ENCODE results near the gene ARHGAP6. TPM values are rescaled to one million over a fixed set of nuclear protein-coding genes. Genes with fewer than 3 reads are reported as not detected.
"Not testable (repeated sequence)": the region's sequence is repeated elsewhere in the genome, so short reads cannot be mapped to it uniquely, and the experiment has no call there.

Gene ARHGAP6
- total RNA-seq, 6 experiments from 2014 or later = 0.38 to 1.2 (median 0.78) TPM

- WGBS (ENCODE audit: insufficient coverage, low coverage, low lambda C conversion rate, missing lambda C conversion rate) = 75% methylated on average over 3 of the region's 3 CpGs
- Histone ChIP-seq H3K27ac (no peak overlapping the region), H3K4me3 (no peak overlapping the region), H3K27me3 (no peaks in the 10 kb centered on the region), H3K4me1 (no peaks in the 10 kb centered on the region), H3K9me3 (no peaks in the 10 kb centered on the region), H3K36me3 (no peaks in the 10 kb centered on the region)
- ATAC-seq = no peak
- TF ChIP-seq CTCF (IDR thresholded peaks at IDR 0.05) = no peak
- no peak for TF ChIP-seq POLR2A (IDR thresholded peaks at IDR 0.05)
- intact Hi-C loops (cut with DNase I) = loop anchor here (10.0 kb wide), 1 partner anchor 945 kb away; no protein-coding TSS in a partner anchor
- DNase-seq = no peak
These were observed 535.6 kb downstream of the ARHGAP6 start for GRCh38 chrX:11130136-11130535.

- ATAC-seq = no peak
- no peak for DNase-seq
- TF ChIP-seq CTCF (IDR thresholded peaks at IDR 0.05) (no peak), POLR2A (IDR thresholded peaks at IDR 0.05) (no peak)
- H3K4me1 ChIP-seq = no peaks in the 10 kb centered on the region
- intact Hi-C loops (cut with DNase I) = loop anchor here (10.0 kb wide), 1 partner anchor 945 kb away; no protein-coding TSS in a partner anchor
- H3K36me3 ChIP-seq = no peaks in the 10 kb centered on the region
- no peaks in the 10 kb centered on the region for H3K9me3 ChIP-seq
- H3K27me3 ChIP-seq = no peaks in the 10 kb centered on the region
- H3K4me3 ChIP-seq = no peak overlapping the region
- H3K27ac ChIP-seq = no peak overlapping the region
- WGBS (ENCODE audit: insufficient coverage, low coverage, low lambda C conversion rate, missing lambda C conversion rate) = 38% methylated on average over 5 of the region's 5 CpGs
These were observed 536.1 kb downstream of the ARHGAP6 start for GRCh38 chrX:11129534-11130105.

GRCh38 chrX:11125060-11125459, 540.7 kb downstream of the ARHGAP6 start:
- ATAC-seq = peak in 3 of 4 donors; percentile 16 to 72 (median 29)
- intact Hi-C loops (cut with DNase I) = no loop called here

GRCh38 chrX:11124112-11124511, 541.6 kb downstream of the ARHGAP6 start:
- Histone ChIP-seq H3K9me3 (no peaks in the 10 kb centered on the region), H3K4me3 (no peak overlapping the region), H3K27ac (no peak overlapping the region), H3K36me3 (peaks cover 0 to 9% (median 0%) of the 10 kb centered on the region in 4 donors), H3K27me3 (no peaks in the 10 kb centered on the region), H3K4me1 (no peaks in the 10 kb centered on the region)
- intact Hi-C loops (cut with DNase I) = no loop called here
- TF ChIP-seq POLR2A (IDR thresholded peaks at IDR 0.05) (no peak), CTCF (IDR thresholded peaks at IDR 0.05) (no peak)
- DNase-seq (no peak), ATAC-seq (no peak)
- WGBS (ENCODE audit: insufficient coverage, low coverage, low lambda C conversion rate, missing lambda C conversion rate) = 25% methylated on average over 2 of the region's 2 CpGs

More at GRCh38 chrX:11125060-11125459, 540.7 kb downstream of the ARHGAP6 start:
- Histone ChIP-seq H3K36me3 (peaks cover 0 to 9% (median 0%) of the 10 kb centered on the region in 4 donors), H3K4me3 (no peak overlapping the region), H3K27me3 (no peaks in the 10 kb centered on the region), H3K9me3 (no peaks in the 10 kb centered on the region), H3K27ac (no peak overlapping the region), H3K4me1 (no peaks in the 10 kb centered on the region)
- DNase-seq = no peak
- WGBS (ENCODE audit: insufficient coverage, low coverage, low lambda C conversion rate, missing lambda C conversion rate) = 31% methylated on average over 4 of the region's 5 CpGs
- no peak for TF ChIP-seq POLR2A (IDR thresholded peaks at IDR 0.05)
- TF ChIP-seq CTCF (IDR thresholded peaks at IDR 0.05) = no peak

GRCh38 chrX:11123087-11123486, 542.6 kb downstream of the ARHGAP6 start:
- H3K27me3 ChIP-seq; H3K4me3 ChIP-seq; H3K27ac ChIP-seq; H3K4me1 ChIP-seq; ATAC-seq; H3K9me3 ChIP-seq; DNase-seq; intact Hi-C loops (cut with DNase I): not testable (repeated sequence)
- H3K36me3 ChIP-seq = peaks cover 0 to 15% (median 0%) of the 10 kb centered on the region in 4 donors
- WGBS (ENCODE audit: insufficient coverage, low coverage, low lambda C conversion rate, missing lambda C conversion rate) = 64% methylated on average over 6 of the region's 6 CpGs
